Vagina (tissue), 2 donors: Measurements from ENCODE around the gene PPFIA2. TPM values are rescaled to one million over a fixed set of nuclear protein-coding genes. Genes with fewer than 3 reads are reported as not detected.
"Not testable (repeated sequence)": the region's sequence is repeated elsewhere in the genome, so short reads cannot be mapped to it uniquely, and the experiment has no call there.

ENCODE experiments used
- DNase-seq, 2 donors: peaks; one replicate each; pipeline ENCODE4 v3.0.0-alpha.2; 2017; ENCODE audit errors: extremely low spot score in 2 of 2
- H3K27ac ChIP-seq: fragments of 200-600 bp; sonication (generic); one replicate; pipeline ENCODE4 v1.5.1; 2019
- H3K27me3 ChIP-seq: fragments of 200-600 bp; sonication (generic); one replicate; pipeline ENCODE4 v1.5.1; 2019
- H3K36me3 ChIP-seq, 2 donors: fragments of 200-600 bp; sonication (generic); one replicate each; pipeline ENCODE4 v1.5.1; 2017 to 2019
- H3K4me1 ChIP-seq: fragments of 200-600 bp; sonication (generic); one replicate; pipeline ENCODE4 v1.5.1; 2019
- H3K4me3 ChIP-seq, 2 donors: fragments of 200-600 bp; sonication (generic); 1 replicate in 1 of 2; 2 replicates in 1 of 2; pipeline ENCODE4 v1.5.1; 2016 to 2019
- H3K9me3 ChIP-seq: fragments of 200-600 bp; sonication (generic); one replicate; pipeline ENCODE4 v1.5.1; 2019
- CTCF ChIP-seq, 3 experiments: fragments of 450-650 bp in 2 of 3; fragments of 200-600 bp in 1 of 3; sonication (generic) in 1 of 3; IDR thresholded peaks; one replicate each; pipeline ENCODE4 v1.5.1; 2017 to 2019; ENCODE audit warnings: antibody characterized with exemption in 3 of 3, mild to moderate bottlenecking in 2 of 3, moderate library complexity in 2 of 3
- POLR2A ChIP-seq, 2 donors: fragments of 450-650 bp; IDR thresholded peaks; one replicate each; pipeline ENCODE4 v1.6.1; 2017; ENCODE audit warnings: antibody characterized with exemption in 2 of 2, mild to moderate bottlenecking in 2 of 2, moderate library complexity in 2 of 2
- POLR2AphosphoS5 ChIP-seq, 2 donors: sonication (generic); formaldehyde crosslinking; IDR thresholded peaks; one replicate each; pipeline ENCODE4 v1.9.0; 2017; ENCODE audit warnings: antibody characterized with exemption in 2 of 2, mild to moderate bottlenecking in 2 of 2, low read depth in 1 of 2; ENCODE audit not compliant: insufficient read depth in 1 of 2
- intact Hi-C: fragments of 100-400 bp; cut with DNase I; formaldehyde crosslinking; loops from one replicate; pipeline ENCODE4 v1.15.1; 2023
- total RNA-seq: library from RNA; depleted of rRNA; stranded (reverse); fragments of >200 nt; gene quantifications from one replicate; pipeline ENCODE4 v1.2.3, GENCODE V29; 2016

The PPFIA2 gene
- total RNA-seq, 1 donor from 2014 or later = 5.2 TPM

DNA sequence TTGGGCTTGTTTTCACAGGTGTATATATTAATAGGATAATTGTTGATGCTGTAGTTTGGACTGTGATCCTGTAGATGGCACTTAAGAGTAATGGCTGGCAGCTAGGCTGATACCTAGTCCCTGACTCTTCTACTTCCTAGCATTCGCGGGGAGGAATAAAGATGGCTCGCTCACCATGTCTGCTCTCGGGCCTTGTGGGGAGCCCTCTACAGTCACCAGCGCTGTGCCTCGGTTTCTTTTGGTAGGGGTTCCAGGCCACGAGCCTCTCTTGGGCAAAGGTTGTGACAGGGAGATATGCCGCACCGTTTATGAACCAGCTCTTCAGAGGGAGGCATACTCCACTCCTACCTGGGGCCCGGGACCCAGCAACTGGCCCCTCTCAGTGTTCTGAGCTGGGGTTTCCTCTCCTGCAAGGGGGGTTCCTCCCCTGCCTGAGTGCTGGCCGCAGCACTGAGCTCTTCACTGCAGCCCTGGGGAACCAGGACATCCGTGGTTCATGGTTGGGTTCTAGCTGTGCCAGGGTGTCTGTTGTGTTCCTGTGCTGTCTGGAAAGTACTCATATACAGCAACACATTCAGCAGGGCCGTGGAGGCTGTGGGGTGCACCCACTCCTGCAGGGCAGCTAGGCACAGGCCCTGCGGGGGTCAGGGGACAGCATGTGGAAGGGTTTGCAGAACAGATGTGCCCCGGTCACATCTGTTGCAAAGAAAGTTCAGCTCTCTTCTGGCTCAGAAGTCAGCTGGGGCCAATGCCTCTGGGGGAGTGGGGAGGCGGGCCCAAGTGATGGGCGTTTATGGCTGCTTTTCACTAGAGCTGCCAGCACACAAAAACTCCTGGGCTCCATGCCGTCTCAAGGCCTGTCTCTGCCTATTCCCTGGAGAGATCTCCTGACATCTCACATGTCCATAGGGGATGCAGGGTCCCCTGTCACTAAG is 147.9 kb downstream of the PPFIA2 start:
- H3K4me3 ChIP-seq = no peak overlapping the region
- no peak overlapping the region for H3K27ac ChIP-seq
- H3K9me3 ChIP-seq = no peaks in the 10 kb centered on the region
- no peaks in the 10 kb centered on the region for H3K27me3 ChIP-seq
- TF ChIP-seq POLR2AphosphoS5 (IDR thresholded peaks at IDR 0.05; ENCODE audit: insufficient read depth in 1 of 2, low read depth in 1 of 2) (no peak), POLR2A (IDR thresholded peaks at IDR 0.05) (no peak), CTCF (IDR thresholded peaks at IDR 0.05) (no peak)
- H3K4me1 ChIP-seq = no peaks in the 10 kb centered on the region
- H3K36me3 ChIP-seq = no peaks in the 10 kb centered on the region
- DNase-seq = no peak
- intact Hi-C loops = no loop called here

GRCh38 chr12:81597928-81598604 is 161.1 kb downstream of the PPFIA2 start:
- no peak overlapping the region for H3K4me3 ChIP-seq
- DNase-seq = no peak
- TF ChIP-seq CTCF (IDR thresholded peaks at IDR 0.05) (no peak), POLR2A (IDR thresholded peaks at IDR 0.05) (no peak), POLR2AphosphoS5 (IDR thresholded peaks at IDR 0.05; ENCODE audit: insufficient read depth in 1 of 2, low read depth in 1 of 2) (no peak)
- H3K4me1 ChIP-seq = no peaks in the 10 kb centered on the region
- no peak overlapping the region for H3K27ac ChIP-seq
- intact Hi-C loops = no loop called here
- H3K9me3 ChIP-seq = no peaks in the 10 kb centered on the region
- no peaks in the 10 kb centered on the region for H3K27me3 ChIP-seq
- H3K36me3 ChIP-seq = no peaks in the 10 kb centered on the region

DNA sequence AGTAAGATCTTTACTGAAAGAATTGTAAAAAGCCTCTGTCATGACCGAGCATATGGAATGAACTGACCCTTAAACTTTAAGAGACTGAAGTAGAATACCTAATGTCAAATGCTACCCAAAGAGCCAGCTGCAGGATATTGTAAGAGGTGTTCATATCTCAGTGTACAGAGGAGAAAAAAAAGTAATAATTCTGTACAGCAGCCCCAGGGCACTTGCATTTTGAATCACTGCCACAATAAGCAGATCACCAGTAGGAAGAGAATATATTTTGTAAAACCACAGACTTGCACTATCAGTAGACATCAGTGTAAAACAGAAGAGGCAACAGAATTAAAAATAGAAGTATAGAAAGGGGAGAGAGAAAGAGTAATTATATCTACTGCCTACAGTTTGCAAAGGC is 162.6 kb downstream of the PPFIA2 start:
- Histone ChIP-seq H3K4me3 (no peak overlapping the region), H3K36me3 (no peaks in the 10 kb centered on the region), H3K27ac (no peak overlapping the region), H3K9me3 (no peaks in the 10 kb centered on the region), H3K27me3 (no peaks in the 10 kb centered on the region), H3K4me1 (no peaks in the 10 kb centered on the region)
- no peak for DNase-seq
- TF ChIP-seq CTCF (IDR thresholded peaks at IDR 0.05) (no peak), POLR2AphosphoS5 (IDR thresholded peaks at IDR 0.05; ENCODE audit: insufficient read depth in 1 of 2, low read depth in 1 of 2) (no peak), POLR2A (IDR thresholded peaks at IDR 0.05) (no peak)
- intact Hi-C loops = no loop called here

DNA sequence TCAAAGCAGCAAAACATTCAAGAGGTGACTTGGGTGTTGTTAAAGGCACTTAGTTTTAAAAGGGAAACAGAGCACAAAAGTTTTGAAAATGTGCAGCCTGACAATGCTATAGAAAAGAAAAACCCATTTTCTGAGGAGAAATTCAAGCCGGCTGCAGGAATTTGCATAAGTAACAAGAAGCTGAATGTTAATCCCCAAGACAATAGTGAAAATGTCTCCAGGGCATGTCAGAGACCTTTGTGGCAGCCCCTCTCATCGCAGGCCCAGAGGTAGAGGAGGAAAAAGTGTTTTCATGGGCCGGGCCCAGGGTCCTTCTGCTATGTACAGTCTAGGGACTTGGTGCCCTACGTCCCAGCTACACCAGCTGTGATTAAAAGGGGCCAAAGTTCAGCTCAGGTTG is 167.9 kb downstream of the PPFIA2 start:
- TF ChIP-seq POLR2A (IDR thresholded peaks at IDR 0.05) = no peak
- TF ChIP-seq CTCF (IDR thresholded peaks at IDR 0.05) = no peak
- no peak for TF ChIP-seq POLR2AphosphoS5 (IDR thresholded peaks at IDR 0.05; ENCODE audit: insufficient read depth in 1 of 2, low read depth in 1 of 2)
- H3K36me3 ChIP-seq = no peaks in the 10 kb centered on the region
- H3K9me3 ChIP-seq = no peaks in the 10 kb centered on the region
- intact Hi-C loops = no loop called here
- H3K4me1 ChIP-seq = no peaks in the 10 kb centered on the region
- DNase-seq = no peak
- H3K27me3 ChIP-seq = no peaks in the 10 kb centered on the region
- no peak overlapping the region for H3K27ac ChIP-seq
- no peak overlapping the region for H3K4me3 ChIP-seq

DNA sequence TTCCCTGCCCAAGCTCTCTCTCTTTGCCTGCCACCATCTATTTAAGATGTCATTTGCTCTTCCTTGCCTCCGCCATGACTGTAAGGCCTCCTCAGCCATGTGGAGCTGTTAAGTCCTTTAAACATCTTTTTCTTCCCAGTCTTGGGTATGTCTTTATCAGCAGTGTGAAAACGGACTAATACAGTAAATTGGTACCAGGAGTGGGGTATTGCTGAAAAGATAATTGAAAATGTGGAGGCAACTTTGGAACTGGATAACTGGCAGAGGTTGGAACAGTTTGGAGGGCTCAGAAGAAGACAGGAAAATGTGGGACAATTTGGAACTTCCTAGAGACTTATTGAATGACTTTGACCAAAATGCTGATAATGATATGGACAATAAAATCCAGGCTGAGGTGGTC is 168.4 kb downstream of the PPFIA2 start:
- intact Hi-C loops, H3K4me3 ChIP-seq, H3K4me1 ChIP-seq, H3K27ac ChIP-seq, DNase-seq, H3K36me3 ChIP-seq, H3K9me3 ChIP-seq, H3K27me3 ChIP-seq: not testable (repeated sequence)
